Ovary (tissue), 9 donors: ENCODE measurements around the gene DIS3L2. TPM values are rescaled to one million over a fixed set of nuclear protein-coding genes. Genes with fewer than 3 reads are reported as not detected.
"Not testable (repeated sequence)": the region's sequence is repeated elsewhere in the genome, so short reads cannot be mapped to it uniquely, and the experiment has no call there.

ENCODE experiments used
- DNase-seq, 5 donors: peaks; one replicate each; pipeline ENCODE4 v3.0.0-alpha.2; 2019 to 2020
- H3K27ac ChIP-seq, 2 donors: fragments of 200-600 bp; one replicate each; pipeline versions ENCODE4 v1.5.1 to v1.8.0; 2019 to 2022
- H3K27me3 ChIP-seq: fragments of 200-600 bp; one replicate; pipeline ENCODE4 v1.8.0; 2022
- H3K36me3 ChIP-seq: fragments of 200-600 bp; sonication (generic); one replicate; pipeline ENCODE4 v1.5.1; 2019
- H3K4me1 ChIP-seq: one replicate; pipeline ENCODE4 v1.8.1; 2013; ENCODE audit warnings: mild to moderate bottlenecking, moderate library complexity; ENCODE audit not compliant: insufficient read depth
- H3K4me3 ChIP-seq: fragments of 200-600 bp; sonication (generic); one replicate; pipeline ENCODE4 v1.5.1; 2017
- H3K9me3 ChIP-seq, 2 donors: fragments of 200-600 bp in 1 of 2; sonication (generic) in 1 of 2; one replicate each; pipeline versions ENCODE4 v1.5.1 to v1.8.1; 2013 to 2019; ENCODE audit warnings: mild to moderate bottlenecking in 1 of 2, moderate library complexity in 1 of 2
- CTCF ChIP-seq, 3 donors: fragments of 450-650 bp in 2 of 3; fragments of 200-600 bp in 1 of 3; IDR thresholded peaks; one replicate each; pipeline versions ENCODE4 v1.5.1 to v1.8.0; 2016 to 2022; ENCODE audit warnings: antibody characterized with exemption in 3 of 3, mild to moderate bottlenecking in 1 of 3
- EP300 ChIP-seq: sonication (generic); formaldehyde crosslinking; IDR thresholded peaks from one replicate; pipeline ENCODE4 v1.6.1; 2017; ENCODE audit warnings: antibody characterized with exemption
- POLR2A ChIP-seq: fragments of 450-650 bp; IDR thresholded peaks from one replicate; pipeline ENCODE4 v1.6.1; 2017; ENCODE audit warnings: antibody characterized with exemption, mild to moderate bottlenecking, moderate library complexity
- WGBS, 3 donors: extraction: QIAGEN DNeasy Blood & Tissue Kit in 1 of 3; methylation state at CpG; one replicate each; pipeline versions ENCODE4 v1.1.5 to v1.1.7; 2013 to 2017; 5-methylcytosine and 5-hydroxymethylcytosine counted together
- intact Hi-C, 4 donors: fragments of 100-400 bp; cut with DNase I; formaldehyde crosslinking; loops; one replicate each; pipeline versions ENCODE4 v1.11.0 to v1.15.1; 2022 to 2023
- polyA plus RNA-seq, 2 donors: library from polyadenylated mRNA; stranded (reverse); fragments of 200-250 nt in 1 of 2; fragments of 350-450 nt in 1 of 2; fragmentation: Illumina TruSeq in 1 of 2; extraction: RNeasy Lipid Tissue Mini Kit (QIAGEN cat#74804) in 1 of 2; gene quantifications; one replicate each; pipeline ENCODE4 v1.2.3, GENCODE V29; 2013 to 2014
- total RNA-seq, 7 donors: library from RNA; depleted of rRNA in 2 of 7; stranded (reverse); fragments of >200 nt in 2 of 7; fragmentation: NEBNext Ultra II Directional in 3 of 7; extraction: Animal tissue kit (Norgen Biotek cat#: 25700) in 3 of 7; gene quantifications; one replicate each; pipeline versions ENCODE4 v1.1.0 to v1.2.4, GENCODE V29; 2016 to 2023
- donor health status: DM: no; HTN: no; CAD: no; lungs with moderate emphysema.
- donor health status: DM: no; HTN: no; CAD: no.
- donor health status: Bipolar disorder and iron deficiency.
- donor health status: DM: yes; HTN: yes; CAD: no.
- donor health status: DM: no; HTN: no; CAD: no.
- donor health status: DM: yes; HTN: yes; CAD: no.

The DIS3L2 gene
- total and polyA plus RNA-seq, 9 donors: 18.2 to 52.0 (median 32.8) TPM

GRCh38 chr2:232310696-232311095, 349.2 kb downstream of the DIS3L2 start:
- no peaks in the 10 kb centered on the region for H3K27me3 ChIP-seq
- H3K4me3 ChIP-seq: no peak overlapping the region
- H3K27ac ChIP-seq: no peak overlapping the region
- H3K4me1 ChIP-seq: no peaks in the 10 kb centered on the region
- DNase-seq: no peak
- TF ChIP-seq POLR2A (no peak), CTCF (IDR thresholded peaks at IDR 0.05) (no peak), EP300 (no peak)
- intact Hi-C loops: no loop called here
- no peaks in the 10 kb centered on the region for H3K36me3 ChIP-seq
- H3K9me3 ChIP-seq: no peaks in the 10 kb centered on the region
- WGBS, 3 donors: 39 to 73% (median 42%) methylated on average over 1 of the region's 1 CpG

GRCh38 chr2:232313645-232314044, 352.1 kb downstream of the DIS3L2 start:
- WGBS, 3 donors: 93 to 100% (median 93%) methylated on average over 2 of the region's 2 CpGs
- DNase-seq: not testable (repeated sequence)

GRCh38 chr2:232315049-232315922, 353.8 kb downstream of the DIS3L2 start:
- Histone ChIP-seq H3K4me3 (no peak overlapping the region), H3K9me3 (no peaks in the 10 kb centered on the region), H3K27ac (no peak overlapping the region), H3K36me3 (no peaks in the 10 kb centered on the region), H3K27me3 (no peaks in the 10 kb centered on the region), H3K4me1 (peaks cover 8% of the 10 kb centered on the region)
- DNase-seq: peak in 1 of 5 donors; percentile 22
- TF ChIP-seq POLR2A: no peak
- WGBS, 3 donors: 83 to 90% (median 89%) methylated on average over 12 of the region's 12 CpGs
- intact Hi-C loops: no loop called here

More at GRCh38 chr2:232313645-232314044, 352.1 kb downstream of the DIS3L2 start:
- intact Hi-C loops, H3K36me3 ChIP-seq, H3K4me3 ChIP-seq, H3K4me1 ChIP-seq, H3K9me3 ChIP-seq, H3K27me3 ChIP-seq, H3K27ac ChIP-seq: not testable (repeated sequence)

GRCh38 chr2:232315923-232316299, 354.4 kb downstream of the DIS3L2 start:
- Histone ChIP-seq H3K9me3 (no peaks in the 10 kb centered on the region), H3K27me3 (no peaks in the 10 kb centered on the region), H3K27ac (no peak overlapping the region), H3K4me1 (peaks cover 13% of the 10 kb centered on the region), H3K36me3 (no peaks in the 10 kb centered on the region), H3K4me3 (no peak overlapping the region)
- intact Hi-C loops: no loop called here
- no peak for TF ChIP-seq EP300
- no peak for TF ChIP-seq CTCF (IDR thresholded peaks at IDR 0.05)
- TF ChIP-seq POLR2A: no peak
- WGBS, 3 donors: 91 to 95% (median 91%) methylated on average over 8 of the region's 8 CpGs
- DNase-seq: no peak

GRCh38 chr2:232316461-232317330, 355.2 kb downstream of the DIS3L2 start:
- WGBS, 3 donors: 60 to 68% (median 65%) methylated on average over 12 of the region's 12 CpGs
- DNase-seq: peak in 1 of 5 donors; percentile 8
- intact Hi-C loops: no loop called here
- Histone ChIP-seq H3K27ac (no peak overlapping the region), H3K27me3 (no peaks in the 10 kb centered on the region), H3K4me1 (peaks cover 14% of the 10 kb centered on the region), H3K36me3 (no peaks in the 10 kb centered on the region), H3K9me3 (no peaks in the 10 kb centered on the region), H3K4me3 (no peak overlapping the region)
- no peak for TF ChIP-seq CTCF (IDR thresholded peaks at IDR 0.05)
- TF ChIP-seq EP300: no peak
- no peak for TF ChIP-seq POLR2A
